HEK293 (cell line): ENCODE data around the gene HAND1.

Source experiments
- CTCF ChIA-PET: fragments of 350-600 bp; formaldehyde crosslinking; extraction: SDS; loops from one replicate; lab custom pipeline; 2021; ENCODE audit warnings: antibody characterized with exemption; lab: Yijun Ruan, JAX
- POLR2A ChIA-PET: fragments of 300-600 bp; formaldehyde crosslinking; extraction: SDS; loops from one replicate; lab custom pipeline; 2020; ENCODE audit warnings: antibody characterized with exemption, inconsistent platforms; lab: Yijun Ruan, JAX
- H3K27ac ChIP-seq: fragments of 200-500 bp; sonication (Bioruptor generic); 2 replicates; pipeline ENCODE4 v1.5.1; 2014; ENCODE audit warnings: low read depth, low read length, control low read depth, inconsistent platforms; ENCODE audit errors: extremely low read depth
- H3K36me3 ChIP-seq, 2 experiments: fragments of 200-500 bp in 1 of 2; sonication (Bioruptor generic) in 1 of 2; 1 replicate in 1 of 2; 2 replicates in 1 of 2; pipeline ENCODE4 v1.5.1; 2014 to 2017; ENCODE audit warnings: inconsistent platforms in 2 of 2, low read length in 2 of 2; ENCODE audit not compliant: control insufficient read depth in 2 of 2, insufficient read depth in 1 of 2
- H3K4me1 ChIP-seq: fragments of 200-500 bp; sonication (Bioruptor generic); 2 replicates; pipeline ENCODE4 v1.5.1; 2014; ENCODE audit warnings: mild to moderate bottlenecking, low read length, inconsistent platforms; ENCODE audit not compliant: control insufficient read depth, insufficient read depth
- H3K4me3 ChIP-seq: 2 replicates; pipeline ENCODE4 v1.5.1; 2011; ENCODE audit warnings: low read depth, mild to moderate bottlenecking, control low read depth, low read length, moderate library complexity
- H3K9me3 ChIP-seq: fragments of 200-500 bp; sonication (Bioruptor generic); 2 replicates; pipeline ENCODE4 v1.5.1; 2014; ENCODE audit warnings: low read depth, low read length, inconsistent platforms; ENCODE audit not compliant: control insufficient read depth, insufficient read depth
- KLF10 ChIP-seq: fragments of 450-650 bp; IDR thresholded peaks from 2 replicates; pipeline ENCODE4 v1.5.1; 2018; ENCODE audit warnings: missing biosample characterization, mild to moderate bottlenecking, missing genetic modification characterization
- OSR2 ChIP-seq: fragments of 450-650 bp; formaldehyde crosslinking; IDR thresholded peaks from 2 replicates; pipeline ENCODE4 v1.5.1; 2016; ENCODE audit warnings: missing biosample characterization, missing genetic modification characterization
- PRDM2 ChIP-seq: fragments of 450-650 bp; formaldehyde crosslinking; IDR thresholded peaks from 2 replicates; pipeline ENCODE4 v1.5.1; 2016; ENCODE audit warnings: missing biosample characterization, missing genetic modification characterization, borderline replicate concordance
- PRDM4 ChIP-seq: fragments of 450-650 bp; formaldehyde crosslinking; IDR thresholded peaks from 2 replicates; pipeline ENCODE4 v1.5.1; 2017; ENCODE audit warnings: missing biosample characterization, missing genetic modification characterization
- TRIM28 ChIP-seq: IDR thresholded peaks from 2 replicates; pipeline ENCODE4 v1.6.1; 2011; ENCODE audit warnings: low read length, control low read depth, borderline replicate concordance
- ZNF138 ChIP-seq: fragments of 450-650 bp; formaldehyde crosslinking; IDR thresholded peaks from 2 replicates; pipeline ENCODE4 v1.5.1; 2016; ENCODE audit warnings: missing biosample characterization, missing genetic modification characterization, borderline replicate concordance
- ZNF18 ChIP-seq: fragments of 450-650 bp; formaldehyde crosslinking; IDR thresholded peaks from 2 replicates; pipeline ENCODE4 v1.5.1; 2016; ENCODE audit warnings: missing biosample characterization, missing genetic modification characterization
- ZNF366 ChIP-seq: fragments of 450-650 bp; formaldehyde crosslinking; conservative IDR thresholded peaks from 2 replicates; pipeline ENCODE4 v1.5.1; 2016; ENCODE audit warnings: missing biosample characterization, missing genetic modification characterization
- ZNF391 ChIP-seq: fragments of 450-650 bp; formaldehyde crosslinking; IDR thresholded peaks from 2 replicates; pipeline ENCODE4 v1.5.1; 2016; ENCODE audit warnings: low read depth, missing biosample characterization, missing genetic modification characterization, borderline replicate concordance
- ZNF449 ChIP-seq: fragments of 450-650 bp; formaldehyde crosslinking; IDR thresholded peaks from 2 replicates; pipeline ENCODE4 v1.5.1; 2017; ENCODE audit warnings: missing biosample characterization, mild to moderate bottlenecking, missing genetic modification characterization, moderate library complexity
- ZNF514 ChIP-seq: fragments of 450-650 bp; formaldehyde crosslinking; IDR thresholded peaks from 2 replicates; pipeline ENCODE4 v1.5.1; 2016; ENCODE audit warnings: missing biosample characterization, missing genetic modification characterization
- ZNF704 ChIP-seq: fragments of 450-650 bp; formaldehyde crosslinking; IDR thresholded peaks from 2 replicates; pipeline ENCODE4 v1.5.1; 2016; ENCODE audit warnings: missing biosample characterization, missing genetic modification characterization
- ZNF768 ChIP-seq: fragments of 450-650 bp; formaldehyde crosslinking; IDR thresholded peaks from 2 replicates; pipeline ENCODE4 v1.5.1; 2018; ENCODE audit warnings: missing biosample characterization, mild to moderate bottlenecking, missing genetic modification characterization
- ZNF792 ChIP-seq: fragments of 450-650 bp; formaldehyde crosslinking; IDR thresholded peaks from 2 replicates; pipeline ENCODE4 v1.5.1; 2016; ENCODE audit warnings: missing biosample characterization, missing genetic modification characterization
- ZSCAN23 ChIP-seq: fragments of 450-650 bp; formaldehyde crosslinking; IDR thresholded peaks from 2 replicates; pipeline ENCODE4 v1.5.1; 2016; ENCODE audit warnings: missing biosample characterization, missing genetic modification characterization

The HAND1 gene

GRCh38 chr5:154511984-154512383 lies 34.0 kb upstream of the HAND1 start:
- no peaks in the 10 kb centered on the region for H3K9me3 ChIP-seq
- TF ChIP-seq KLF10 (tag by site-specific recombination) (no peak), ZNF138 (tag by site-specific recombination) (no peak), ZNF366 (tag by site-specific recombination) (no peak), ZNF704 (tag by site-specific recombination) (no peak), ZNF768 (tag by site-specific recombination) (no peak), ZNF391 (tag by site-specific recombination) (no peak), ZNF514 (no peak), ZSCAN23 (tag by site-specific recombination) (no peak), ZNF792 (tag by site-specific recombination) (no peak), ZNF18 (no peak), PRDM4 (tag by site-specific recombination) (no peak)
- TF ChIP-seq, all 188 proteins: peak for 0
- Histone ChIP-seq H3K36me3 (no peaks in the 10 kb centered on the region), H3K27ac (no peak overlapping the region), H3K4me3 (no peak overlapping the region), H3K4me1 (no peaks in the 10 kb centered on the region)
- ChIA-PET POLR2A (no interaction called here), CTCF (interaction anchor here (0.7 to 3.1 kb wide), 2 partner anchors 9 to 96 kb away, joined by 3 to 27 read pairs; no protein-coding TSS in a partner anchor)

- CTCF ChIA-PET, result interaction anchor here (0.9 to 3.1 kb wide), 2 partner anchors 11 to 39 kb away, joined by 3 to 27 read pairs; no protein-coding TSS in a partner anchor
- no peaks in the 10 kb centered on the region for H3K4me1 ChIP-seq
- TF ChIP-seq PRDM4 (tag by site-specific recombination) (peak; percentile 29; the same call in 1 of the 2 replicates), PRDM2 (tag by site-specific recombination) (no peak), ZNF449 (tag by site-specific recombination) (no peak), TRIM28 (no peak), OSR2 (tag by site-specific recombination) (no peak)
These were observed 31.9 kb upstream of the HAND1 start for GRCh38 chr5:154509784-154510555.

More at GRCh38 chr5:154509784-154510555, 31.9 kb upstream of the HAND1 start:
- H3K27ac ChIP-seq, result no peak overlapping the region
- POLR2A ChIA-PET, result no interaction called here
- no peaks in the 10 kb centered on the region for H3K36me3 ChIP-seq
- H3K9me3 ChIP-seq, result no peaks in the 10 kb centered on the region
- H3K4me3 ChIP-seq, result no peak overlapping the region
